Activated naive CD4-positive, alpha-beta T cell treated with anti-CD3 and anti-CD28 coated beads for 36 hours (primary cell): ENCODE data around the gene IGF2R. TPM values are rescaled to one million over a fixed set of nuclear protein-coding genes. Genes with fewer than 3 reads are reported as not detected.

Source experiments
- CTCF ChIA-PET: fragments of 350-600 bp; sonication (Branson Sonifier 250); formaldehyde crosslinking; loops from one replicate; lab custom pipeline; 2021; ENCODE audit warnings: antibody characterized with exemption; lab: Charles Lee
- DNase-seq: peaks from one replicate; pipeline ENCODE4 v3.0.0-alpha.2; 2020
- H3K27ac Mint-ChIP-seq: one replicate; pipeline ENCODE4 v1.8.0; 2021; ENCODE audit warnings: mild to moderate bottlenecking, mixed read lengths
- H3K27me3 Mint-ChIP-seq: one replicate; pipeline ENCODE4 v1.8.0; 2021; ENCODE audit warnings: low read depth, mixed read lengths
- H3K36me3 Mint-ChIP-seq: one replicate; pipeline ENCODE4 v1.8.0; 2021; ENCODE audit warnings: low read depth, mixed read lengths
- H3K4me1 Mint-ChIP-seq: one replicate; pipeline ENCODE4 v1.8.0; 2021; ENCODE audit warnings: low read depth, mixed read lengths
- H3K4me3 Mint-ChIP-seq: one replicate; pipeline ENCODE4 v1.8.0; 2021; ENCODE audit warnings: mild to moderate bottlenecking, moderate library complexity, mixed read lengths
- H3K9me3 Mint-ChIP-seq: one replicate; pipeline ENCODE4 v1.8.0; 2021; ENCODE audit warnings: mixed read lengths
- intact Hi-C: fragments of 100-400 bp; cut with micrococcal nuclease; formaldehyde crosslinking; loops from one replicate; pipeline ENCODE4 v1.15.1; 2023
- total RNA-seq, 2 experiments: library from RNA; stranded (reverse); gene quantifications; one replicate each; pipeline ENCODE4 v1.2.3, GENCODE V29; 2021

The IGF2R gene
- total RNA-seq, 2 experiments from 2014 or later: 42.1 to 44.5 TPM

DNA sequence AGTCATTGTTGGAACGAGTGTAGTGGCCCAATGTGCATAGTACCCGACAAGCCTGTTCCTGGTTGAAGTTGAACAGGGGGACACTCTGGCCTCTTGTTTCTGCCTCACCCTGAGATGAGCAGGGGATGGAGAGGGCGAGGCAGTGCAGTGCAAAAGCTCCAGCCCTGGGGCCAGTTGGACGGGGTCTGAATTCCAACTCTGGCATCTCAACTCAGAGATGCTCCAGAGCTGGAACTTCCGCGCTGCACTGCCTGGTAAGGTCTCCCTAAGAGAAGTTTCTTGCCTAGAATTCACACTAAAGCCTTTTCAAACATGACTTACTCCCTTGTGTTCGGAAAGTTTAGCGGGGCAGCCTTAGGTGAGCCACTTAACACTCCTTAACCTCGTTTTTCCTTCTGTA, 80.5 kb downstream of the IGF2R start:
- Mint-ChIP-seq H3K27ac (no peak overlapping the region), H3K4me1 (peaks cover 4% of the 10 kb centered on the region), H3K4me3 (no peak overlapping the region), H3K9me3 (no peaks in the 10 kb centered on the region), H3K36me3 (peaks cover 66% of the 10 kb centered on the region), H3K27me3 (no peaks in the 10 kb centered on the region)
- CTCF ChIA-PET: interaction anchor here (0.6 kb wide), 1 partner anchor 54 kb away, joined by 3 read pairs; no protein-coding TSS in a partner anchor
- intact Hi-C loops: no loop called here
- DNase-seq: no peak

DNA sequence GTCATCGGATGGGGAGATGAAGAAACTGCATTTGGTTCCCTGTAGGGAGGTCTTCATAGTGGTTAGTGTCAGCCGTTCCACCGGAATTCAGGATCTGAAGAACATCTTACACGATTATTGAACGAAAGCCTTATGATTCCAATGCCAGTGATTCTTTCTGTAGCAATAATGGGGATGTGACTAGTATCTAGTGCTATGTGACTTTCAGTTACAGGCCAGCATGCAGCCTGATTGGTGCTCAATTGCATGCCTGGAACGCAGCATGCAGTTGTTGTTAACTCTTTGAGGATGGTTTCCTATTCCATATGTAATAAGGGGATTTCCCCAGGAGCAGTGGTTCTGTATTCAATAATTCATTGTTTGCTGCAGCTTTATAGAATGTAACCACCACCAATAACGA, 81.1 kb downstream of the IGF2R start:
- no peak overlapping the region for H3K27ac Mint-ChIP-seq
- CTCF ChIA-PET: interaction anchor here (0.6 kb wide), 1 partner anchor 55 kb away, joined by 3 read pairs; no protein-coding TSS in a partner anchor
- peaks cover 63% of the 10 kb centered on the region for H3K36me3 Mint-ChIP-seq
- no peaks in the 10 kb centered on the region for H3K27me3 Mint-ChIP-seq
- peaks cover 4% of the 10 kb centered on the region for H3K4me1 Mint-ChIP-seq
- intact Hi-C loops: no loop called here
- H3K9me3 Mint-ChIP-seq: no peaks in the 10 kb centered on the region
- no peak for DNase-seq
- no peak overlapping the region for H3K4me3 Mint-ChIP-seq

DNA sequence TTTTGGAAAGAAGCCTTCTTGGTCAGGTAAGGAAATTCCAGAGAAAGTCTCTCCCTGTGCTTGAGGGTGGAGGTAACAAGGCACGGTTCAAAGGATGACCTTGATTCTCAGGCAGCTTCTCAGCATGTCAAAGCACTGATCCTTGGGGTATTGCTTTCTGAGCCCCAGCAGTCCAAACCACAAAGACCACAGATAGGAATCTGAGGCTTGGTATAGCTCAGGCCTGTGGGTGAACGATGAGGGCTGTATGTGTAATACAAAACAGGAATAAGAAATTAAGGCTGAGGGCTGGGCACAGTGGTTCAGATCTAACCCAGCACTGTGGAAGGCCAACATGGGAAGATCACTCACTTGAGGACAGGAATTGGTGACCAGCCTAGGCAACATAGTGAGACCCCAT, 82.5 kb downstream of the IGF2R start:
- CTCF ChIA-PET: no interaction called here
- Mint-ChIP-seq H3K9me3 (no peaks in the 10 kb centered on the region), H3K36me3 (peaks cover 59% of the 10 kb centered on the region), H3K4me1 (peaks cover 4% of the 10 kb centered on the region), H3K27ac (no peak overlapping the region), H3K27me3 (no peaks in the 10 kb centered on the region), H3K4me3 (no peak overlapping the region)
- intact Hi-C loops: no loop called here
- no peak for DNase-seq

DNA sequence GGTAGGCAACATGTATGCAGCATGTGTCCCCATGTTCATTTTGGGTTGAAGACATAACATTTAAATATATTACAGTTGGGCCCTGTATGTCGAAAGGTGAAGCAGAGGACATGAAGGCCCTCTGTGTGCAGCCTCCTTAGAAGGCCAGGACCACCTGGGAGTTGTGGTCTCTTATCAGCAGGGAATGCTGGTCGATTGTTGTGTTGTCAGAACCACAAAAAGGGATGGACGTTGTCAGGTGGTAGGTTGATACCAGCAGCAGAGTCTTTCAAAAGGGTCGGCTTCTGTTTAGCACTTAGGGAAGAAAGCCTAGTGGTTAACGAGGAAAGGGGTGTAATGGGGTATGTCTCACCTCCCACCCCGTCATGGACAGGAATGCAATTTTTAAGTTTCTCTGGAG, 85.4 kb downstream of the IGF2R start:
- H3K36me3 Mint-ChIP-seq: peaks cover 52% of the 10 kb centered on the region

DNA sequence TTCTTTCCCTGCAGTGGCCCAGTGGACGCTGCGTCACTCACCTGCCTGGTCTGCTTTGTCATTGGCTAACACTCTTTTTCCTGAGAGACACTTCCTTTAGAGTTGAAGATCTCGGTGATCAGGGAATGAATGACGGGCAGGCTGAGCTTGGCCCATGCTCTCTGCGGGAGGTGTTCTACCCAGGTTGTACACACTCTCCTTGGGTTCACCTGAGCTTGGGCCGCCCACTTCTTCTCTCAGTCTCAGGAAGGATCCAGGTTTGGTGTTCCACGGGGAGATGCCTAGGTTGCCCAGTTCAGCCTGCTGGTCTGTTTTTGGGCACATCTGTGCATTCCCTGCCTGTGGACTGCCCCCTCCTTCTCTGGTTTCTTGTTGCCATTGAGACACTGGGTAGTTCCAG, 86.0 kb downstream of the IGF2R start:
- DNase-seq: no peak
- no peak overlapping the region for H3K27ac Mint-ChIP-seq
- peaks cover 51% of the 10 kb centered on the region for H3K36me3 Mint-ChIP-seq
- H3K4me1 Mint-ChIP-seq: peaks cover 4% of the 10 kb centered on the region
- no peaks in the 10 kb centered on the region for H3K27me3 Mint-ChIP-seq
- intact Hi-C loops: no loop called here
- no peak overlapping the region for H3K4me3 Mint-ChIP-seq
- CTCF ChIA-PET: no interaction called here
- no peaks in the 10 kb centered on the region for H3K9me3 Mint-ChIP-seq

More for the DNA sequence above, 85.4 kb downstream of the IGF2R start:
- Mint-ChIP-seq H3K9me3 (no peaks in the 10 kb centered on the region), H3K4me1 (peaks cover 4% of the 10 kb centered on the region), H3K27me3 (no peaks in the 10 kb centered on the region), H3K27ac (no peak overlapping the region), H3K4me3 (no peak overlapping the region)
- DNase-seq: no peak
- CTCF ChIA-PET: interaction anchor here (0.6 kb wide), 1 partner anchor 408 kb away, joined by 3 read pairs; no protein-coding TSS in a partner anchor
- intact Hi-C loops: no loop called here

DNA sequence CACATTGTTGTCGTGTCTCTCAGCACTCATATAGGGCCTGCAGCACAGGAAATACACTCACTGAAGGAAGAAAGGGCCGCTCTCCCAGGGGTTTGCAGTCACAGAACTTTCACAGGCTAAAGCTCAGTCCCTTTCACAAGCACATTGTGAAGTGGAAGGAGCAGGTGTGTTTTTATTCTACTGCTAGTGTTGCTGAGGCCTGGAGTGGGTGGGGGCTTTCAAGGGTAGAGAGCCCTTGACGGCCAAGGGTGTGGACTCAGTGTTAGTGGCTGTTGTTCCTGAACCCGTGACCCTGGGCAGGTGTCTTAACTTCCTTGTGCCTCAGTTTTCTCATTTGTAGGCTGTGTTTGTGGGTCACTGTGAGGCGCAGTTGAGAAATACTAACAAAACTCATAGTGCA, 86.5 kb downstream of the IGF2R start:
- H3K27me3 Mint-ChIP-seq: no peaks in the 10 kb centered on the region
- H3K4me1 Mint-ChIP-seq: peaks cover 4% of the 10 kb centered on the region
- no peak for DNase-seq
- H3K4me3 Mint-ChIP-seq: no peak overlapping the region
- CTCF ChIA-PET: interaction anchor here (0.6 kb wide), 1 partner anchor 45 kb away, joined by 4 read pairs; no protein-coding TSS in a partner anchor
- no peaks in the 10 kb centered on the region for H3K9me3 Mint-ChIP-seq
- peaks cover 50% of the 10 kb centered on the region for H3K36me3 Mint-ChIP-seq
- intact Hi-C loops: no loop called here
- H3K27ac Mint-ChIP-seq: no peak overlapping the region

DNA sequence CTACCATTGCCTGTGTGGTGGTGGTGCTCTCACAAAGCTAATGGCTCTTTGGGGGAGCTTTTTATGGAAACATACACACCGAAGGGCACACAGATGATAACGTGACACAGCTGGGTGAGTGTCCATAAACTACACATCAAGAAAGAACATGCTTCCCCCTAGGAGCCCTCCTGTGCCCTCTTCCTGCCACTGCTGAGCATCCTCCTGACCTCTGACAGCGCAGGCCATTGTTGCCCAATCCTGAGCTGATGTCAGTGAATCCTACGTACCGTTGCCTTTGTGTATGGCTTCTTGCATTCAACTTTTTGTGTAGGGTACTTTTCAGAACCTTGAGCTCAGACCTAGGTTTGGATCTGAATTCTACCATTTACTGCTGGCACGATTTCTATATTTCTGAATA, 86.9 kb downstream of the IGF2R start:
- H3K36me3 Mint-ChIP-seq: peaks cover 50% of the 10 kb centered on the region
- CTCF ChIA-PET: interaction anchor here (0.6 to 0.9 kb wide), 2 partner anchors 45 to 192 kb away, joined by 3 to 4 read pairs; no protein-coding TSS in a partner anchor
- intact Hi-C loops: no loop called here
- no peak overlapping the region for H3K27ac Mint-ChIP-seq
- H3K27me3 Mint-ChIP-seq: no peaks in the 10 kb centered on the region
- H3K9me3 Mint-ChIP-seq: no peaks in the 10 kb centered on the region
- no peak for DNase-seq
- no peak overlapping the region for H3K4me3 Mint-ChIP-seq
- H3K4me1 Mint-ChIP-seq: peaks cover under 1% of the 10 kb centered on the region

DNA sequence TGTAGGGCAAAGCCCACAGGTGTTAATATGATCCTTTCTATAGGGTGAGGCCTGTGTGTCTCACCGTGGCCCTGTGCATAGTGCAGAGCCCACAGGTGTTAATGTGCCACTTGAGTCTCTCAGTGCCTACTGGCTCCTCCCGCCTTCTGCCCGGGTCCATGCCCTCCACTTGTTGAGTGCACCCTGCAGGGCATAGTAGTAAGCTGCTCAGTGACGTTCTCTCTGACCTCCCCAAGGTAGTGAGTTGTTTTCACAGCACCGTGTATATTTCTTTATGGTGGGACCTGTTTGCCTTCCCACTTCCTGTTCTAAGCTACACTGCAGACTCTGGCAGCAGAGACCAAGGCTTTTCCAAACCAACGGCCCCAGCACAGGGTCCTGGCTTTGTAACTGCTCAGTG, 88.2 kb downstream of the IGF2R start:
- no peak for DNase-seq
- H3K4me1 Mint-ChIP-seq: no peaks in the 10 kb centered on the region
- CTCF ChIA-PET: no interaction called here
- intact Hi-C loops: no loop called here
- peaks cover 43% of the 10 kb centered on the region for H3K36me3 Mint-ChIP-seq
- no peak overlapping the region for H3K4me3 Mint-ChIP-seq
- no peaks in the 10 kb centered on the region for H3K27me3 Mint-ChIP-seq
- no peaks in the 10 kb centered on the region for H3K9me3 Mint-ChIP-seq
- no peak overlapping the region for H3K27ac Mint-ChIP-seq

DNA sequence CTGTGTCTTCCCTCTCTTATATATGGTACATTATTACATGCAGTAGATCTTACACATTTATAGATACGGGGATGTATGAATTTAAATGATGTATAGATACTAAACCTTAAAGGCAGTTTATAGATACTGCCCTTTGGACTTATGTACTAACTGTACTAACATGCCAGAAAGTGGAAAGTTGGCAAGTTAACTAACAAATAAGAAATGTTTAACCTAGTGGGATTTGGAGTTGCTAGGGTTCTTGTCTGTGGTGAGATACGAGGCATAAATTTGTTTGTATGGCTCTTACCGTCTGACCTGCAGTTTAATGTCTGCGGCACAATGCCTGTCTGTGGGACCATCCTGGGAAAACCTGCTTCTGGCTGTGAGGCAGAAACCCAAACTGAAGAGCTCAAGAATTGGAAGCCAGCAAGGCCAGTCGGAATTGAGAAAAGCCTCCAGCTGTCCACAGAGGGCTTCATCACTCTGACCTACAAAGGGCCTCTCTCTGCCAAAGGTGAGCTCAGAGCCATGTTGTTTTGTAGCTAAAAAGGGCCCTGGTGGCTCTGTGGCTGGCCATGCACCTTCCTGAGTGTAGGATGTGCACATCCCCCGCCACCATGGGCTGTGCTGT, 89.8 kb downstream of the IGF2R start:
- no peak for DNase-seq
- H3K36me3 Mint-ChIP-seq: peaks cover 42% of the 10 kb centered on the region
- intact Hi-C loops: no loop called here
- H3K27me3 Mint-ChIP-seq: no peaks in the 10 kb centered on the region
- no peaks in the 10 kb centered on the region for H3K4me1 Mint-ChIP-seq
- CTCF ChIA-PET: no interaction called here
- no peak overlapping the region for H3K27ac Mint-ChIP-seq
- no peak overlapping the region for H3K4me3 Mint-ChIP-seq
- no peaks in the 10 kb centered on the region for H3K9me3 Mint-ChIP-seq

DNA sequence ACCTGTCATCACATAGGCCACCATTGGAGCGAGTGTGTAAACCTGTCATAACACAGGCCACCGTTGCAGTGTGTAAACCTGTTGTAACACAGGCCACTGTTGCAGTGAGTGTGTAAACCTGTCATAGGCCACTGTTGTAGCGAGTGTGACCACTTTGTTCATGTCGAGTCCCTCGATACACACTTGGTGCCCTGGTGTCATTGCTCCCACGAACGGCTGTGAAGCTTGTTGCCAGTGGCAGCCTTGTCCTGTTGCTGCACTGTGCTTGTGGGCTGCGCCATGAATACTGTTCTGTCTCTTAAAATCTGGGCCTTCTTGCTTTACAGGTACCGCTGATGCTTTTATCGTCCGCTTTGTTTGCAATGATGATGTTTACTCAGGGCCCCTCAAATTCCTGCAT, 91.3 kb downstream of the IGF2R start:
- intact Hi-C loops: no loop called here
- H3K4me3 Mint-ChIP-seq: no peak overlapping the region
- no peak for DNase-seq

DNA sequence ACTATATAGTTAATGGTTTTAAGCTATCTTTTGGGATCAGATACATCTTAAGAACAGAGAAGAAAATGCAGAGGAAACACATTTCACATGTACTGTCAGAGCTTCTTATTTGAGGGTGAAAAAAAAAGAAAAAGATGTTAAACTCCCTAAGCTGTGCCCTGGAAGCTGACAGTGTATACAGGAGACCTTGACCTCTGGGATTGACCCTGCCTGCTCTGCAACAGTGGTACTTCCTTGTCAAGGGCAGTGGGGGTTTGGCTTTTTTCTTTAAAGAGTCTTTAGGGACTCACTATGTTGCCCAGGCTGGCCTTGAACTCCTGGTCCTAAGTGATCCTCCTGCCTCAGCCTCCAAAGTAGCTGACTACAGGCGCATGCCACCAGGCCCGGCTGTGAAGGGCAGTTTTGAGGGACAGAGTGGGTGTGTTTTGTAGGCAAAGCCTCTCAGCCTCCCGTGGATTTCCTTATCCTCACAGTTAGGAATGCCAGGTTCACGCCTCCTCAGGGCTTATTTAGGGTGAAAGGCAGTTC, 92.1 kb downstream of the IGF2R start:
- CTCF ChIA-PET: no interaction called here
- Mint-ChIP-seq H3K9me3 (no peaks in the 10 kb centered on the region), H3K4me1 (no peaks in the 10 kb centered on the region), H3K27ac (no peak overlapping the region), H3K36me3 (peaks cover 47% of the 10 kb centered on the region), H3K27me3 (no peaks in the 10 kb centered on the region), H3K4me3 (no peak overlapping the region)
- no peak for DNase-seq
- intact Hi-C loops: no loop called here

More for the DNA sequence above, 91.3 kb downstream of the IGF2R start:
- Mint-ChIP-seq H3K9me3 (no peaks in the 10 kb centered on the region), H3K4me1 (no peaks in the 10 kb centered on the region), H3K27ac (no peak overlapping the region), H3K36me3 (peaks cover 46% of the 10 kb centered on the region), H3K27me3 (no peaks in the 10 kb centered on the region)
- CTCF ChIA-PET: no interaction called here

DNA sequence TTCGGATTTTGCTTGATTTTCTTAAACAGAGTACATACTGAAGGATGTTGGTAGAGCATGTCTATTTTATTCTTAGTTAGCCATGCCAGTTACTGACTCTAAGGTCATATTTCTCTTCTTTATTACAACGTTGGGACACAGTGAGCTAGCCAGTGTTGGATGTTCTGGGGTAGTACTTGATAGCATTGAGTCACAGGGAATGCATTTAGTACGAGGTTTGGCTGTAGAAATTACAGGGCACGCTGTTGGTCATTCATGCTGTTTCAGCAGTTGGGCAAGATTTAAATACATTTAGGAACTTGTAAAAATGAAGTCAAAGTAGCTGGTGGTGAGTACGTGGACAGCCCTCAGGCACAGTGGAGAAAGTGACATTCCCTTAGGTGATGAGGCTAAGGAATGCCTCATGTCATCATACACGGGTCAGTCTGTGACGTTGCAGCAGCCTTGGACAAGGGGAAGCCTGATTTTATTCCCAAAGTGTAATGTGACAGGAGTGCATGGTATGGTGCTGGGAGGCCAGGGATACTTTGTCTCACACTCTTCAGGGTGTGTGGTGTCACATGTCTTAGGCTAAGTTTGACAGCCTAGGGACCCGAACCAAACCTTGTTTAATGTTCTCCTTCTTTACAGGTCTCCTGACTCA, 95.0 kb downstream of the IGF2R start:
- H3K27me3 Mint-ChIP-seq: no peaks in the 10 kb centered on the region
- DNase-seq: no peak
- no peak overlapping the region for H3K27ac Mint-ChIP-seq
- no peaks in the 10 kb centered on the region for H3K9me3 Mint-ChIP-seq
- peaks cover 53% of the 10 kb centered on the region for H3K36me3 Mint-ChIP-seq
- peaks cover 15% of the 10 kb centered on the region for H3K4me1 Mint-ChIP-seq
- no peak overlapping the region for H3K4me3 Mint-ChIP-seq
- intact Hi-C loops: no loop called here
- CTCF ChIA-PET: no interaction called here

DNA sequence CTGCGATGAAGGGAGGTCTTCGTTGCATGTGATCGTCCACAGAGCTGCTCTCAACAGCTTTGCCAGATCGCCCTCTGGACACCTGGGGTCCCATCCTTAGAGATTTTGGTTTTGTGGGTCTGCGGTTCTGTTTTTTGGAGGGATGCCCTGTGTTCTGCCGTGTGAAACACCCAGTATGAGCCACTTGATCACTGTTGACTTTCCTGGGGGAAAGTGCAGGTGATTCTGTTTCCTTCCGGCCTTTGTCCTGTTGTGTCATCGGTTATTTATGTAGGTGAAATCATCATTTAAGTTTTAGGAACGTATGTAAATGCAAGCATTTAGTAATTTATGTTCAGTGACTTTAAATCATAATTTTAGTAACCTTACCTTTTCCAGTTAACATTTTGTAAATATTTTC, 96.3 kb downstream of the IGF2R start:
- H3K27me3 Mint-ChIP-seq: no peaks in the 10 kb centered on the region
- H3K4me3 Mint-ChIP-seq: no peak overlapping the region
- DNase-seq: no peak
- peaks cover 21% of the 10 kb centered on the region for H3K4me1 Mint-ChIP-seq
- CTCF ChIA-PET: no interaction called here
- H3K9me3 Mint-ChIP-seq: no peaks in the 10 kb centered on the region
- intact Hi-C loops: no loop called here
- peaks cover 57% of the 10 kb centered on the region for H3K36me3 Mint-ChIP-seq
- H3K27ac Mint-ChIP-seq: no peak overlapping the region
